GM23338 (cell line): ENCODE data around the gene EDN1. TPM values are rescaled to one million over a fixed set of nuclear protein-coding genes. Genes with fewer than 3 reads are reported as not detected.

Experiments used
- ATAC-seq: fragments of 200-7000 bp; cut with Tn5 transposase; 3 replicates; pipeline ENCODE4 v1.9.1; 2020
- DNase-seq: peaks from one replicate; pipeline ENCODE4 v3.0.0-alpha.2; 2015; ENCODE audit warnings: low spot score
- H2AFZ ChIP-seq: fragments of 200-600 bp; sonication (generic); 2 replicates; pipeline ENCODE4 v1.8.0; 2016; ENCODE audit warnings: antibody characterized with exemption, mild to moderate bottlenecking, moderate library complexity
- H3F3A ChIP-seq: fragments of 200-600 bp; sonication (generic); replicated peaks from 2 replicates; pipeline ENCODE4 v1.8.0; 2017; ENCODE audit warnings: antibody characterized with exemption, mixed run types, low read depth
- H3K27ac ChIP-seq: fragments of 200-600 bp; sonication (generic); 2 replicates; pipeline ENCODE4 v1.6.1; 2016; ENCODE audit warnings: low read depth
- H3K27me3 ChIP-seq: fragments of 200-600 bp; sonication (generic); 2 replicates; pipeline ENCODE4 v1.8.0; 2016; ENCODE audit warnings: mild to moderate bottlenecking, mixed run types, moderate library complexity; ENCODE audit not compliant: insufficient read depth
- H3K36me3 ChIP-seq: fragments of 200-600 bp; sonication (generic); 2 replicates; pipeline ENCODE4 v1.8.0; 2016; ENCODE audit warnings: mild to moderate bottlenecking; ENCODE audit not compliant: insufficient read depth
- H3K4me1 ChIP-seq: fragments of 200-600 bp; sonication (generic); 2 replicates; pipeline ENCODE4 v1.8.0; 2016; ENCODE audit warnings: mild to moderate bottlenecking, moderate library complexity; ENCODE audit not compliant: insufficient read depth
- H3K4me2 ChIP-seq: fragments of 200-600 bp; sonication (generic); 2 replicates; pipeline ENCODE4 v1.7.1; 2017; ENCODE audit warnings: mixed run types
- H3K4me3 ChIP-seq: fragments of 200-600 bp; sonication (generic); 2 replicates; pipeline ENCODE4 v1.6.1; 2016; ENCODE audit warnings: mixed run types
- H3K79me2 ChIP-seq: fragments of 200-600 bp; sonication (generic); replicated peaks from 2 replicates; pipeline ENCODE4 v1.8.0; 2017; ENCODE audit warnings: mild to moderate bottlenecking; ENCODE audit not compliant: insufficient read depth
- H3K9me2 ChIP-seq: fragments of 200-600 bp; sonication (generic); 2 replicates; pipeline ENCODE4 v1.8.0; 2017; ENCODE audit not compliant: insufficient read depth
- H4K20me1 ChIP-seq: fragments of 200-600 bp; sonication (generic); replicated peaks from 2 replicates; pipeline ENCODE4 v1.8.0; 2017; ENCODE audit warnings: mild to moderate bottlenecking; ENCODE audit not compliant: insufficient read depth
- H3K27ac Mint-ChIP-seq: 2 replicates; pipeline ENCODE4 v1.8.0; 2020; ENCODE audit warnings: inconsistent platforms, mild to moderate bottlenecking, moderate library complexity, mixed read lengths
- H3K27me3 Mint-ChIP-seq: 3 replicates; pipeline ENCODE4 v1.8.0; 2022; ENCODE audit warnings: low read depth, mild to moderate bottlenecking, moderate library complexity, mixed read lengths, inconsistent platforms; ENCODE audit not compliant: insufficient read depth, poor library complexity
- H3K36me3 Mint-ChIP-seq: 3 replicates; pipeline ENCODE4 v1.8.0; 2021; ENCODE audit warnings: low read depth, mild to moderate bottlenecking, inconsistent platforms, moderate library complexity, mixed read lengths
- H3K4me1 Mint-ChIP-seq: 3 replicates; pipeline ENCODE4 v1.8.0; 2020; ENCODE audit warnings: mild to moderate bottlenecking, inconsistent platforms, mixed read lengths
- H3K4me3 Mint-ChIP-seq: 3 replicates; pipeline ENCODE4 v1.8.0; 2021; ENCODE audit warnings: moderate library complexity, mild to moderate bottlenecking, inconsistent platforms, mixed read lengths
- H3K9me3 Mint-ChIP-seq: 3 replicates; pipeline ENCODE4 v1.8.0; 2020; ENCODE audit warnings: moderate library complexity, mild to moderate bottlenecking, inconsistent platforms, mixed read lengths
- CREB1 ChIP-seq: fragments of 250-450 bp; sonication (Bioruptor Pico); IDR thresholded peaks from 2 replicates; pipeline ENCODE4 v1.5.0; 2020; ENCODE audit warnings: low read depth, mild to moderate bottlenecking, moderate library complexity
- ETS1 ChIP-seq: IDR thresholded peaks from 2 replicates; pipeline ENCODE4 v1.6.1; 2016; ENCODE audit warnings: antibody characterized with exemption
- EZH2 ChIP-seq: fragments of 200-600 bp; sonication (generic); IDR thresholded peaks from one replicate; pipeline ENCODE4 v1.8.0; 2017; ENCODE audit warnings: antibody characterized with exemption, mild to moderate bottlenecking, low read depth; ENCODE audit not compliant: unreplicated experiment
- EZH2phosphoT487 ChIP-seq: fragments of 200-600 bp; sonication (generic); IDR thresholded peaks from one replicate; pipeline ENCODE4 v1.8.1; 2018; ENCODE audit warnings: antibody characterized with exemption; ENCODE audit not compliant: unreplicated experiment
- JUNB ChIP-seq: IDR thresholded peaks from one replicate; pipeline ENCODE4 v1.6.1; 2016; ENCODE audit warnings: antibody characterized with exemption; ENCODE audit not compliant: unreplicated experiment
- NANOG ChIP-seq: IDR thresholded peaks from 2 replicates; pipeline ENCODE4 v1.6.1; 2016; ENCODE audit warnings: antibody characterized with exemption, borderline replicate concordance
- POLR2AphosphoS5 ChIP-seq: IDR thresholded peaks from 2 replicates; pipeline ENCODE4 v1.6.1; 2016; ENCODE audit warnings: antibody characterized with exemption, low read depth
- STAT1 ChIP-seq: IDR thresholded peaks from one replicate; pipeline ENCODE4 v1.6.1; 2016; ENCODE audit warnings: antibody characterized with exemption; ENCODE audit not compliant: unreplicated experiment
- ZNF114 ChIP-seq: fragments of 250-450 bp; sonication (Bioruptor Pico); IDR thresholded peaks from 2 replicates; pipeline ENCODE4 v1.5.0; 2020; ENCODE audit warnings: mild to moderate bottlenecking, moderate library complexity
- ZNF331 ChIP-seq: fragments of 250-450 bp; sonication (Bioruptor Pico); IDR thresholded peaks from 2 replicates; pipeline ENCODE4 v1.5.0; 2020; ENCODE audit warnings: low read depth, mild to moderate bottlenecking, moderate library complexity
- polyA plus RNA-seq: library from polyadenylated mRNA; unstranded; fragments of >200 nt; fragmentation: Nextera tagmentation; extraction: Ambion mirVana; gene quantifications from 2 replicates; pipeline ENCODE4 v1.2.1, GENCODE V29; 2016
- total RNA-seq: library from RNA; depleted of rRNA; stranded (reverse); fragments of >200 nt; shearing (Covaris generic); gene quantifications from 2 replicates; pipeline ENCODE4 v1.2.3, GENCODE V29; 2014
- TF ChIP-seq, protein P1 (sequence below), 2 experiments: fragments of 200-600 bp in 1 of 2; sonication (generic) in 1 of 2; conservative IDR thresholded peaks; 2 replicates each; pipeline versions ENCODE4 v1.5.1 to v1.6.1; 2016 to 2017; ENCODE audit warnings: antibody characterized with exemption in 2 of 2, low read depth in 2 of 2, mild to moderate bottlenecking in 2 of 2, moderate library complexity in 1 of 2
- TF ChIP-seq, protein P2 (sequence below): IDR thresholded peaks from one replicate; pipeline ENCODE4 v1.6.1; 2018; ENCODE audit warnings: antibody characterized with exemption; ENCODE audit not compliant: unreplicated experiment

The EDN1 gene
- total and polyA plus RNA-seq, 2 experiments from 2014 or later = 0.80 to 1.2 TPM

GRCh38 chr6:12277386-12277785 is 12.8 kb upstream of the EDN1 start:
- no peaks in the 10 kb centered on the region for H3K27me3 ChIP-seq
- Mint-ChIP-seq H3K36me3 (peaks cover 4% of the 10 kb centered on the region; the same call in 1 of the 3 replicates), H3K27me3 (peaks cover 2% of the 10 kb centered on the region), H3K27ac (no peak overlapping the region), H3K4me3 (no peak overlapping the region), H3K9me3 (0 out of 3 replicates have a peak, but pooled peaks cover 3% of the 10 kb centered on the region), H3K4me1 (no peaks in the 10 kb centered on the region)
- TF ChIP-seq ETS1 = no peak
- no peak for TF ChIP-seq NANOG
- TF ChIP-seq POLR2AphosphoS5 = no peak
- no peak for TF ChIP-seq JUNB
- no peaks in the 10 kb centered on the region for H3F3A ChIP-seq
- H3K4me1 ChIP-seq = no peaks in the 10 kb centered on the region
- no peaks in the 10 kb centered on the region for H3K36me3 ChIP-seq
- no peaks in the 10 kb centered on the region for H4K20me1 ChIP-seq
- DNase-seq (no peak), ATAC-seq (no peak)
- no peak overlapping the region for H3K4me2 ChIP-seq
- no peaks in the 10 kb centered on the region for H3K9me2 ChIP-seq
- no peaks in the 10 kb centered on the region for H3K79me2 ChIP-seq
- no peak overlapping the region for H3K27ac ChIP-seq
- no peak overlapping the region for H3K4me3 ChIP-seq
- H2AFZ ChIP-seq = no peak overlapping the region

DNA sequence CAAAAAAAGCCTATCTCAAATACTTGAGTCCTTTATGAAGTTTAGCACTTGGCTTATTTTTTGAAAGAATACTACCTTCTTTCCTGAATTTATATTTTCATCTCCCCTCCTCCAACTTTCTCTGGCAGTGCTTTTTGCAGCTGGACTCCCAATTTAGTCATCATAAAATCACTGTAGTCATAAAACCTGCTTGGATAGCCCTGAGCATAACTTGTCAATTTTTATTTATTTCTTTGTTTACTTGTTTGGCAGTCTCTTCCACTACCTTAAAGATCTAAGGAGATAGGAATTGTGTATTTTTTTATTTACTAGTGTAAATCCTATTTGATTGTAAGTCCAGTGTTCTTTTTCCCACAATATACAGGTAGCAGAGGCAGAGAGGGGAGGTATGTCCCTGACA is 11.2 kb upstream of the EDN1 start:
- Histone ChIP-seq H3K36me3 (no peaks in the 10 kb centered on the region), H3K27ac (no peak overlapping the region), H3K27me3 (no peaks in the 10 kb centered on the region), H3K9me2 (no peaks in the 10 kb centered on the region), H3F3A (no peaks in the 10 kb centered on the region), H3K4me3 (no peak overlapping the region), H4K20me1 (no peaks in the 10 kb centered on the region), H3K4me2 (no peak overlapping the region), H2AFZ (peak overlapping the region; percentile 35; the same call in 1 of the 2 replicates), H3K4me1 (no peaks in the 10 kb centered on the region), H3K79me2 (no peaks in the 10 kb centered on the region)
- ATAC-seq (no peak), DNase-seq (no peak)
- Mint-ChIP-seq H3K4me3 (no peak overlapping the region), H3K4me1 (no peaks in the 10 kb centered on the region), H3K36me3 (no peaks in the 10 kb centered on the region), H3K9me3 (no peaks in the 10 kb centered on the region), H3K27ac (no peak overlapping the region), H3K27me3 (peaks cover 2% of the 10 kb centered on the region)
- TF ChIP-seq ZNF114 (CRISPR knock-in tag) (no peak), NANOG (no peak), ZNF331 (CRISPR knock-in tag) (no peak), ETS1 (no peak), EZH2phosphoT487 (no peak), STAT1 (no peak), CREB1 (no peak), POLR2AphosphoS5 (no peak), EZH2 (no peak)
- TF ChIP-seq, protein P1, sequence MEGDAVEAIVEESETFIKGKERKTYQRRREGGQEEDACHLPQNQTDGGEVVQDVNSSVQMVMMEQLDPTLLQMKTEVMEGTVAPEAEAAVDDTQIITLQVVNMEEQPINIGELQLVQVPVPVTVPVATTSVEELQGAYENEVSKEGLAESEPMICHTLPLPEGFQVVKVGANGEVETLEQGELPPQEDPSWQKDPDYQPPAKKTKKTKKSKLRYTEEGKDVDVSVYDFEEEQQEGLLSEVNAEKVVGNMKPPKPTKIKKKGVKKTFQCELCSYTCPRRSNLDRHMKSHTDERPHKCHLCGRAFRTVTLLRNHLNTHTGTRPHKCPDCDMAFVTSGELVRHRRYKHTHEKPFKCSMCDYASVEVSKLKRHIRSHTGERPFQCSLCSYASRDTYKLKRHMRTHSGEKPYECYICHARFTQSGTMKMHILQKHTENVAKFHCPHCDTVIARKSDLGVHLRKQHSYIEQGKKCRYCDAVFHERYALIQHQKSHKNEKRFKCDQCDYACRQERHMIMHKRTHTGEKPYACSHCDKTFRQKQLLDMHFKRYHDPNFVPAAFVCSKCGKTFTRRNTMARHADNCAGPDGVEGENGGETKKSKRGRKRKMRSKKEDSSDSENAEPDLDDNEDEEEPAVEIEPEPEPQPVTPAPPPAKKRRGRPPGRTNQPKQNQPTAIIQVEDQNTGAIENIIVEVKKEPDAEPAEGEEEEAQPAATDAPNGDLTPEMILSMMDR (conservative IDR thresholded peaks at IDR 0.05; ENCODE audit: low read depth in 2 of 2) = no peak
- TF ChIP-seq, protein P2, sequence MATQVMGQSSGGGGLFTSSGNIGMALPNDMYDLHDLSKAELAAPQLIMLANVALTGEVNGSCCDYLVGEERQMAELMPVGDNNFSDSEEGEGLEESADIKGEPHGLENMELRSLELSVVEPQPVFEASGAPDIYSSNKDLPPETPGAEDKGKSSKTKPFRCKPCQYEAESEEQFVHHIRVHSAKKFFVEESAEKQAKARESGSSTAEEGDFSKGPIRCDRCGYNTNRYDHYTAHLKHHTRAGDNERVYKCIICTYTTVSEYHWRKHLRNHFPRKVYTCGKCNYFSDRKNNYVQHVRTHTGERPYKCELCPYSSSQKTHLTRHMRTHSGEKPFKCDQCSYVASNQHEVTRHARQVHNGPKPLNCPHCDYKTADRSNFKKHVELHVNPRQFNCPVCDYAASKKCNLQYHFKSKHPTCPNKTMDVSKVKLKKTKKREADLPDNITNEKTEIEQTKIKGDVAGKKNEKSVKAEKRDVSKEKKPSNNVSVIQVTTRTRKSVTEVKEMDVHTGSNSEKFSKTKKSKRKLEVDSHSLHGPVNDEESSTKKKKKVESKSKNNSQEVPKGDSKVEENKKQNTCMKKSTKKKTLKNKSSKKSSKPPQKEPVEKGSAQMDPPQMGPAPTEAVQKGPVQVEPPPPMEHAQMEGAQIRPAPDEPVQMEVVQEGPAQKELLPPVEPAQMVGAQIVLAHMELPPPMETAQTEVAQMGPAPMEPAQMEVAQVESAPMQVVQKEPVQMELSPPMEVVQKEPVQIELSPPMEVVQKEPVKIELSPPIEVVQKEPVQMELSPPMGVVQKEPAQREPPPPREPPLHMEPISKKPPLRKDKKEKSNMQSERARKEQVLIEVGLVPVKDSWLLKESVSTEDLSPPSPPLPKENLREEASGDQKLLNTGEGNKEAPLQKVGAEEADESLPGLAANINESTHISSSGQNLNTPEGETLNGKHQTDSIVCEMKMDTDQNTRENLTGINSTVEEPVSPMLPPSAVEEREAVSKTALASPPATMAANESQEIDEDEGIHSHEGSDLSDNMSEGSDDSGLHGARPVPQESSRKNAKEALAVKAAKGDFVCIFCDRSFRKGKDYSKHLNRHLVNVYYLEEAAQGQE = no peak
